Neural progenitor cell (in vitro differentiated cells): ENCODE measurements around the gene CSE1L. TPM values are rescaled to one million over a fixed set of nuclear protein-coding genes. Genes with fewer than 3 reads are reported as not detected.

Experiments used
- DNase-seq: peaks from one replicate; pipeline ENCODE4 v3.0.0-alpha.2; 2016; ENCODE audit warnings: low spot score
- H2AFZ ChIP-seq: fragments of 200-600 bp; sonication (generic); replicated peaks from 2 replicates; pipeline ENCODE4 v1.6.1; 2016; ENCODE audit warnings: antibody characterized with exemption
- H3F3A ChIP-seq: fragments of 200-600 bp; sonication (generic); 2 replicates; pipeline ENCODE4 v1.6.1; 2016; ENCODE audit warnings: antibody characterized with exemption, low read depth
- H3K27ac ChIP-seq: fragments of 200-600 bp; sonication (generic); 2 replicates; pipeline ENCODE4 v1.5.1; 2016; ENCODE audit warnings: mild to moderate bottlenecking
- H3K27me3 ChIP-seq: fragments of 200-600 bp; sonication (generic); 2 replicates; pipeline ENCODE4 v1.6.1; 2016; ENCODE audit warnings: mild to moderate bottlenecking, moderate library complexity
- H3K36me3 ChIP-seq: fragments of 200-600 bp; sonication (generic); 2 replicates; pipeline ENCODE4 v1.5.1; 2016
- H3K4me1 ChIP-seq: fragments of 200-600 bp; sonication (generic); 2 replicates; pipeline ENCODE4 v1.6.1; 2016; ENCODE audit warnings: mixed run types
- H3K4me2 ChIP-seq: fragments of 200-600 bp; sonication (generic); 2 replicates; pipeline ENCODE4 v1.6.1; 2016
- H3K4me3 ChIP-seq: fragments of 200-600 bp; sonication (generic); 2 replicates; pipeline ENCODE4 v1.5.1; 2016
- H3K79me2 ChIP-seq: fragments of 200-600 bp; sonication (generic); 2 replicates; pipeline ENCODE4 v1.6.1; 2016; ENCODE audit warnings: low read depth
- H3K9ac ChIP-seq: fragments of 200-600 bp; sonication (generic); 2 replicates; pipeline ENCODE4 v1.6.1; 2016
- H3K9me3 ChIP-seq: fragments of 200-600 bp; sonication (generic); 2 replicates; pipeline ENCODE4 v1.5.1; 2016; ENCODE audit warnings: low read depth
- H4K20me1 ChIP-seq: fragments of 200-600 bp; sonication (generic); 2 replicates; pipeline ENCODE4 v1.6.1; 2016; ENCODE audit warnings: low read depth
- H3K27ac Mint-ChIP-seq: 3 replicates; pipeline ENCODE4 v1.8.0; 2021; ENCODE audit warnings: mixed read lengths
- H3K27me3 Mint-ChIP-seq: 2 replicates; pipeline ENCODE4 v1.8.0; 2022; ENCODE audit warnings: low read depth, mild to moderate bottlenecking, inconsistent platforms, moderate library complexity, mixed read lengths; ENCODE audit not compliant: insufficient read depth
- H3K36me3 Mint-ChIP-seq: 3 replicates; pipeline ENCODE4 v1.8.0; 2021; ENCODE audit warnings: mixed read lengths
- H3K4me1 Mint-ChIP-seq: 3 replicates; pipeline ENCODE4 v1.8.0; 2021; ENCODE audit warnings: mixed read lengths
- H3K4me3 Mint-ChIP-seq: 3 replicates; pipeline ENCODE4 v1.8.0; 2021; ENCODE audit warnings: mild to moderate bottlenecking, moderate library complexity, mixed read lengths
- H3K9me3 Mint-ChIP-seq: 3 replicates; pipeline ENCODE4 v1.8.0; 2020; ENCODE audit warnings: mixed read lengths
- CTCF ChIP-seq: fragments of 200-600 bp; sonication (generic); IDR thresholded peaks from 2 replicates; pipeline ENCODE4 v1.5.1; 2017; ENCODE audit warnings: antibody characterized with exemption, mild to moderate bottlenecking
- EZH2 ChIP-seq: fragments of 200-600 bp; sonication (generic); IDR thresholded peaks from 2 replicates; pipeline ENCODE4 v1.6.1; 2017; ENCODE audit warnings: antibody characterized with exemption, mild to moderate bottlenecking, moderate library complexity
- EZH2phosphoT487 ChIP-seq: fragments of 200-600 bp; sonication (generic); IDR thresholded peaks from 2 replicates; pipeline ENCODE4 v1.6.1; 2017; ENCODE audit warnings: antibody characterized with exemption
- total RNA-seq: library from RNA; depleted of rRNA; stranded (reverse); fragments of >200 nt; gene quantifications from 2 replicates; pipeline ENCODE4 v1.2.3, GENCODE V29; 2015; ENCODE audit warnings: low replicate concordance

CSE1L gene
- total RNA-seq, 1 donor from 2014 or later = 348 TPM

- TF ChIP-seq EZH2phosphoT487 (no peak), CTCF (no peak), EZH2 (no peak)
- Histone ChIP-seq H3K9me3 (no peaks in the 10 kb centered on the region), H3F3A (peaks cover 8% of the 10 kb centered on the region), H2AFZ (no peak overlapping the region), H4K20me1 (peaks cover 16% of the 10 kb centered on the region), H3K79me2 (peaks cover 22% of the 10 kb centered on the region), H3K27me3 (no peaks in the 10 kb centered on the region), H3K4me2 (no peak overlapping the region), H3K4me1 (peaks cover 6% of the 10 kb centered on the region), H3K9ac (no peak overlapping the region), H3K36me3 (no peaks in the 10 kb centered on the region), H3K27ac (no peak overlapping the region), H3K4me3 (no peak overlapping the region)
- Mint-ChIP-seq H3K27me3 (no peaks in the 10 kb centered on the region), H3K4me1 (peaks cover 7% of the 10 kb centered on the region), H3K36me3 (peaks cover 9% of the 10 kb centered on the region), H3K9me3 (no peaks in the 10 kb centered on the region), H3K27ac (no peak overlapping the region), H3K4me3 (no peak overlapping the region)
- DNase-seq = no peak
Observed at GRCh38 chr20:49136817-49137571, 90.9 kb downstream of the CSE1L start.

GRCh38 chr20:49138431-49138830, 92.3 kb downstream of the CSE1L start:
- Histone ChIP-seq H3K27me3 (no peaks in the 10 kb centered on the region), H3K4me2 (no peak overlapping the region), H3K9me3 (no peaks in the 10 kb centered on the region), H3F3A (peaks cover 7% of the 10 kb centered on the region), H3K4me3 (no peak overlapping the region), H3K4me1 (peaks cover under 1% of the 10 kb centered on the region), H3K36me3 (no peaks in the 10 kb centered on the region), H4K20me1 (peaks cover 10% of the 10 kb centered on the region), H2AFZ (no peak overlapping the region), H3K79me2 (peaks cover 24% of the 10 kb centered on the region), H3K9ac (no peak overlapping the region), H3K27ac (no peak overlapping the region)
- TF ChIP-seq EZH2 (no peak), EZH2phosphoT487 (no peak), CTCF (no peak)
- Mint-ChIP-seq H3K9me3 (no peaks in the 10 kb centered on the region), H3K4me3 (no peak overlapping the region), H3K4me1 (peaks cover under 1% of the 10 kb centered on the region), H3K27me3 (no peaks in the 10 kb centered on the region), H3K27ac (no peak overlapping the region), H3K36me3 (peaks cover 11% of the 10 kb centered on the region)
- DNase-seq = no peak

- H3K27me3 Mint-ChIP-seq = no peaks in the 10 kb centered on the region
- no peaks in the 10 kb centered on the region for H3K27me3 ChIP-seq
- H3K9me3 ChIP-seq = no peaks in the 10 kb centered on the region
- H3F3A ChIP-seq = peaks cover 3% of the 10 kb centered on the region
- H3K9ac ChIP-seq = no peak overlapping the region
- H3K36me3 Mint-ChIP-seq = peaks cover 17% of the 10 kb centered on the region
- no peak overlapping the region for H3K27ac ChIP-seq
- H3K9me3 Mint-ChIP-seq = no peaks in the 10 kb centered on the region
- no peak overlapping the region for H3K4me2 ChIP-seq
- H3K4me3 Mint-ChIP-seq = no peak overlapping the region
- H3K36me3 ChIP-seq = no peaks in the 10 kb centered on the region
- no peak overlapping the region for H3K27ac Mint-ChIP-seq
- H3K4me3 ChIP-seq = no peak overlapping the region
- peaks cover 9% of the 10 kb centered on the region for H4K20me1 ChIP-seq
- peaks cover 24% of the 10 kb centered on the region for H3K79me2 ChIP-seq
- DNase-seq = no peak
- TF ChIP-seq EZH2 = no peak
- no peak for TF ChIP-seq CTCF
- no peak for TF ChIP-seq EZH2phosphoT487
- H3K4me1 ChIP-seq = no peaks in the 10 kb centered on the region
- H3K4me1 Mint-ChIP-seq = no peaks in the 10 kb centered on the region
- H2AFZ ChIP-seq = no peak overlapping the region
Observed at GRCh38 chr20:49140411-49140810, 94.3 kb downstream of the CSE1L start.
